KOPT-K1 (cell line): Measurements from ENCODE around the gene HEPHL1.
A peak's percentile ranks its signal among the peaks of the same experiment; 100 is the strongest.

Experiments
- H3K27ac ChIP-seq: fragments of 200-600 bp; sonication (generic); 2 replicates; pipeline ENCODE4 v1.5.1; 2016; ENCODE audit warnings: antibody characterized with exemption, mild to moderate bottlenecking, low read depth, low read length; ENCODE audit not compliant: poor library complexity, severe bottlenecking
- H3K36me3 ChIP-seq: fragments of 200-600 bp; sonication (generic); 2 replicates; pipeline ENCODE4 v1.5.1; 2017; ENCODE audit warnings: antibody characterized with exemption, mild to moderate bottlenecking, low read length, moderate library complexity; ENCODE audit not compliant: insufficient read depth
- H3K9me3 ChIP-seq: fragments of 200-600 bp; sonication (generic); 2 replicates; pipeline ENCODE4 v1.5.1; 2017; ENCODE audit warnings: antibody characterized with exemption, low read length, mild to moderate bottlenecking; ENCODE audit not compliant: insufficient read depth, poor library complexity, severe bottlenecking

The HEPHL1 gene

GRCh38 chr11:94125407-94126115 is 104.4 kb downstream of the HEPHL1 start:
- Histone ChIP-seq H3K36me3 (no peaks in the 10 kb centered on the region), H3K9me3 (peaks cover 14% of the 10 kb centered on the region), H3K27ac (no peak overlapping the region)

GRCh38 chr11:94127638-94128037 is 106.5 kb downstream of the HEPHL1 start:
- peaks cover 14% of the 10 kb centered on the region for H3K9me3 ChIP-seq
- no peaks in the 10 kb centered on the region for H3K36me3 ChIP-seq
- peak overlapping the region; percentile 79 for H3K27ac ChIP-seq

- no peaks in the 10 kb centered on the region for H3K36me3 ChIP-seq
- H3K27ac ChIP-seq = peak overlapping the region; percentile 79
- H3K9me3 ChIP-seq = peaks cover 14% of the 10 kb centered on the region
Observed at GRCh38 chr11:94128291-94128745, 107.2 kb downstream of the HEPHL1 start.

- Histone ChIP-seq H3K36me3 (no peaks in the 10 kb centered on the region), H3K27ac (peak within 1 kb of the TSS; percentile 79), H3K9me3 (peaks cover 14% of the 10 kb centered on the region)
Observed at GRCh38 chr11:94128746-94129511, 107.8 kb downstream of the HEPHL1 start, which contains the start of gene PANX1. Gene PANX1, plus strand, starts transcription at chr11:94128841. Its CDS starts 472 bp downstream, at chr11:94129313.

- Histone ChIP-seq H3K27ac (peak overlapping the region; percentile 79), H3K9me3 (peaks cover 9% of the 10 kb centered on the region), H3K36me3 (no peaks in the 10 kb centered on the region)
Observed at GRCh38 chr11:94129512-94130297, 108.6 kb downstream of the HEPHL1 start.

- Histone ChIP-seq H3K9me3 (peaks cover 2% of the 10 kb centered on the region), H3K27ac (peak overlapping the region; percentile 79), H3K36me3 (no peaks in the 10 kb centered on the region; the same call in 1 of the 2 replicates)
Observed at GRCh38 chr11:94130298-94131046, 109.3 kb downstream of the HEPHL1 start.

- peaks cover 4% of the 10 kb centered on the region for H3K9me3 ChIP-seq
- no peaks in the 10 kb centered on the region; the same call in 1 of the 2 replicates for H3K36me3 ChIP-seq
- H3K27ac ChIP-seq = no peak overlapping the region
Observed at GRCh38 chr11:94131047-94131717, 110.0 kb downstream of the HEPHL1 start.

GRCh38 chr11:94131718-94132115 is 110.6 kb downstream of the HEPHL1 start:
- Histone ChIP-seq H3K9me3 (peaks cover 6% of the 10 kb centered on the region), H3K36me3 (no peaks in the 10 kb centered on the region; the same call in 1 of the 2 replicates), H3K27ac (no peak overlapping the region)

GRCh38 chr11:94132152-94132558 is 111.0 kb downstream of the HEPHL1 start:
- Histone ChIP-seq H3K36me3 (no peaks in the 10 kb centered on the region; the same call in 1 of the 2 replicates), H3K9me3 (peaks cover 11% of the 10 kb centered on the region), H3K27ac (no peak overlapping the region)

GRCh38 chr11:94132823-94133408 is 111.8 kb downstream of the HEPHL1 start:
- no peaks in the 10 kb centered on the region; the same call in 1 of the 2 replicates for H3K36me3 ChIP-seq
- no peak overlapping the region for H3K27ac ChIP-seq
- peaks cover 13% of the 10 kb centered on the region for H3K9me3 ChIP-seq

- no peak overlapping the region for H3K27ac ChIP-seq
- H3K36me3 ChIP-seq = no peaks in the 10 kb centered on the region; the same call in 1 of the 2 replicates
- H3K9me3 ChIP-seq = peaks cover 13% of the 10 kb centered on the region
Observed at GRCh38 chr11:94133752-94134151, 112.6 kb downstream of the HEPHL1 start.

- no peak overlapping the region for H3K27ac ChIP-seq
- H3K9me3 ChIP-seq = peaks cover 13% of the 10 kb centered on the region
- H3K36me3 ChIP-seq = no peaks in the 10 kb centered on the region; the same call in 1 of the 2 replicates
Observed at GRCh38 chr11:94134651-94135512, 113.7 kb downstream of the HEPHL1 start.

- H3K27ac ChIP-seq = no peak overlapping the region
- peaks cover 13% of the 10 kb centered on the region for H3K9me3 ChIP-seq
- H3K36me3 ChIP-seq = no peaks in the 10 kb centered on the region; the same call in 1 of the 2 replicates
Observed at GRCh38 chr11:94139416-94139815, 118.3 kb downstream of the HEPHL1 start.
